HTERT RPE-1 (cell line): Measurements from ENCODE around the gene RIN1.
"Not testable (repeated sequence)": the region's sequence is repeated elsewhere in the genome, so short reads cannot be mapped to it uniquely, and the experiment has no call there.

Source experiments
- in situ Hi-C: fragments of 300-500 bp; cut with MboI; formaldehyde crosslinking; loops from 4 replicates; pipeline ENCODE4 v1.14.3; 2020; ENCODE audit warnings: low sequenced_read_pairs

The RIN1 gene

DNA sequence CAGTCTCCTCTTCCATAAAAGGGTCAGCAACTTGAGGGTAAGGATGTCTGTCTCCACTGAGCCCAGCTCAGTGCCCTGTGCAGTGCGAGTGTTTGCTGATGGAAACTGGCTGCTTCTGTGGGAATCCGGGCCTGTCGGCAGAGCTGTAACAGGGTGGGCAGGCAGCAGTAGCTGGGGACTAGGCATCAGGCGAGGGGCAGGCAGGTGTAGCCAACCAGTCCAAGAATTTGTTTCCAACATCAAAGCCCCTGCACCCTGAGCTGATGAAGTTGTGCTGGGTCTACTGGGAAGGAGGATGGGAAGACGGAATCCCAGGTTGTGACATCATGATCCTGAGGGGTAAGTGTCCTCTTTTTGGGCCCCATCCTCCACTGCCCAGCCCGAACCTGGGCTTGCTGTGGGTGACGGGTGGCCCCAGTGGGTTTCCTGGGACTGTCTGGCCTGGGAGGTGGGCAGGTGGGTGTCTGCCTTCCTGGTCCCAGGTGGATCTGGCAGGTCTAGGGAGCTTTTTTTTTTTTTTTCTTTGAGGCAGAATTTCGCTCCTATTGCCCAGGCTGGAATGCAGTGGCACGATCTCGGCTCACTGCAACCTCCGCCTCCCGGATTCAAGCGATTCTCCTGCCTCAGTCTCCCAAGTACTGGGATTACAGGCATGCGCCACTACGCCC, 24.3 kb upstream of the RIN1 start:
- in situ Hi-C loops, result no loop called here

DNA sequence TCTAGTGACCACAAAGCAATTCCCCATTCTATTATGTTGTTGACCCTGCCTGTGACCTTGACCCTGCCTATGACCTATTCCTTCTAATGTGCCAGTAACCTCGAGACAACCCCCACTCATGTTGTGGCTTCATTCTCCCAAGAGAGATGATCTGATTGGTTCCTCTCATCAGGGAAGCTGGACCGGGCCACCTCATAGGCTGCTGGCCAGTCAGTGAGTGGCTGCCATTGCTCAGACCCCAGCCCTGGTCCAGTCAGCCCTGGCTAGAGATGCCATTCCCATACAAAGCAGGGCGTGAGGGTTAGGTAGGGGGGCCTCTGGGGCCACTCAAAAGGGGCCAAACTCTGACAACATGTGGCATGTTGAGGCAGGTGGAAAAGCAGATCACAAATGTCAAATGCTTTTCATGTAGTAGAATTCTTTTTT, 23.4 kb upstream of the RIN1 start:
- in situ Hi-C loops, result no loop called here

DNA sequence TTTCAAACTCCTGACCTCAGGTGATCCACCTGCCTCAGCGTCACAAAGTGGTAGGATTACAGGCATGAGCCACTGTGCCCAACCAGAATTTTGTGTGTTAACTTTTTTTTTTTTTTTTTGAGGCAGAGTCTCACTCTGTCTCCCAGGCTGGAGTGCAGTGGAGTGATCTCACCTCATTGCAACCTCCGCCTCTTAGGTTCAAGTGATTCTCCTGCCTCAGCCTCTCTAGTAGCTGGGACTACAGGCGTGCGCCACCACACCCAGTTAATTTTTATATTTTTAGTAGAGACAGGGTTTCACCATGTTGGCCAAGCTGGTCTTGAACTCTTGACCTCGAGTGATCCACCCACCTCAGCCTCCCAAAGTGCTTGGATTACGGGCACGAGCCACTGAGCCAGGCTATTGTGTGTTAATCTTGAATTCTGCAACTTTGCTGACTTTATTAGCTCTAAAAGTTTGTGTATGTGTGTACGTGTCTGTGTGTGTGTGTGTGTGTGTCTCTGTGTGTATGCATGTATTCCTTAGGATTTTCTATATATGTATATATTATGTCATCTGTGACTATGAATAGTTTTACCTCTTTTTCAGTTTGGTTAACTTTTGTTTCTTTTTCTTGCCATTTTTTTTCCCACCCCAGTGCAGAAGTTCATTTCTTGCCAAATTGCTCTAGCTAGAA, 14.5 kb upstream of the RIN1 start:
- in situ Hi-C loops, result not testable (repeated sequence)

DNA sequence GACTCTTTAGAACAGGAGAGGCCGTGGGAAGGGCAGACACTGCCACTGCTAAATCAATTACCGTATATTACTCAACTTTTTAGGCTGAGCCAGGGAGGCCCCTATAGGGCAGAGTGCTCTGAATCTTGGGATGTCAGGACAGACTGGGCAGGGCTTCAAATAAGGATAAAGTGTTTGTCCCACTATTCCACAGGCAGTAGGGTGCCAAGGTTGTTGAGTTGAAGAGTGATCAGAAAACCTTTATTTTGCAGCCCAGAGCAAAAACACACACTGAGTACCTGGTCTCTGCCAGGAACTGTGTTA, 12.8 kb upstream of the RIN1 start:
- in situ Hi-C loops, result no loop called here

DNA sequence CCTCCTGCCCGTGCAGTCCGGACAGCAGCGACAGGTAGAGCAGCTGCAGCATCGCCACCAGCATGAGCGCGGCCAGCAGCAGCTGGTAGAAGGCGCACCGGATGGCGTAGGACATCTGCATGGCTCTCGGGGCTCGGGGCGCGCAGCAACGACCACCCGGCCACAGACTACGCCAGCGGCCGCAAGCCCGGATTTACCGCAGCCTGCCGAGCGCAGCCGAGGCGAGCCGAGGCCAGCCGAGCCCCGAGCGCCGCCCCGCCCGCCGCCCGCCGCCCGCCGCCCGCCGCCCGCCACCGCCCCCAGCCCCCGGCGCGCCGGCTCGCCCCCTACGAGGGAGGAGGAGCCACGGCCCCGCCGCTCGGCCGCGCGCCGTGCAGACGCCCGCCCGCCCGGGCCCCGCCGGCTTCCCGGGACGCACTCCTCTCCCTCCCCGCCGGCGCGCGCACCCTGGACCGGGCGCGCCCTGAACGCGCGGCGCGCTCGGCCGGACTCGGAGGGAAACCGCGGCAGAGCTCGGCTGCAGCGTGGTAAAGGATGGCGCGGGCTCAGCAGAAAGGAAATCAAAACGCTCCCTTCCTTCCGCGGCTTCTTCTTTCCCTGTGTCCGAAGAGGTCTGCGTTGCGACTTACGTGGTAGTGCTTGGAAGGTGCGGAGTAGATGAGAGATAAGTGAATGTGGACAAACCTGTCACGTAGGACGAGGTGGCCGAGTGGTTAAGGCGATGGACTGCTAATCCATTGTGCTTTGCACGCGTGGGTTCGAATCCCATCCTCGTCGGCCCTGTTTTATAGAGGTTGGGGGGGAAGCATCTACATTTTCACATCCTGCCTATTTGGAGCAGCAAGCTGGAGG, 11.4 kb upstream of the RIN1 start, which contains the start of gene B4GAT1:
Gene B4GAT1, minus strand, starts transcription at position 205 of the 852 bp plus-strand sequence. Its CDS starts 84 bp downstream, at position 121.
- in situ Hi-C loops, result no loop called here

DNA sequence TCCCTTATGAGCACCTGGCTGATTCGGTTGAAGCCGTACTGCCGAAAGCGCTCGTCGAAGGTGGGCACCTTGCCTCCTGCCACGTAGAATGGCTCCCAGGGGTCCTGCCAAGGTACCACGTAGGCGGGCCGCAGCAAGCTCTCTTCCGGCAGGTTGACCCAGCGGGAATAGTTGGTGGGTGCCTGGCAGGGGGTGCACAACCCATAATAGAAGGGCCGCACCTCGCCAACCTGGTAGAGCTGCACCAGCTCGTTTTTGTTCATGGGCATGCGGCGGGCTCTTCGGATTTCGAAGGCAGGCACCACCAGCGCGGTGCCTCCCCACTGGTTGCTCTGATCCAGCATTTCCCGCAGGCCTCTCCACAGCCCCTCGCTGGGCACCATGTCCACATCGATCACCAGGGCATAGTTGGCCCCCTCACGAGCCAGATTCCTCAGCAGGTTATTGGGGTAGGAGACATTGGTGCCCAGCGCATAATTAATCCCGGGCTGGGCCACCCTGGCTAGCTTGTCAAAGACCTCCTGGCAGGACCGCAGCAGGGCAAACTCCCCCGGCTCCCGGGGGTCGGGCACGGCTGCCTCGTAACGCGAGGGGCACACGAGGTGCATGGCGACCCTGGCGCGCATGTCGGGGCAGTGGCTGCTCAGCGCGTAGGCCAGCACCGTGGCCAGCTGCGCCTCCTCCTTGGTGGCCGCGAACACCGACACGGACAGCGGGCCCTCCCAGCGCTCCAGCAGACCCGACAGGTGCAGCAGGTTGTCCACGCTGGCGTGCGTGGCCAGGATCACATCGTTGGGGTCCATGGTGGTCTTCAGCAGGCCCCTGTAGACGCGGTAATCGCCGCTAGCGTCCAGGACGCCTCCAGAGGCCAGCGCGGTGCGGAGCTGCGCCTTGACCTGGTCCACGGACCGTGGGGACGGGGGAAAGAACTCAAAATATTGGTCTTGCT, 10.5 kb upstream of the RIN1 start:
- in situ Hi-C loops, result no loop called here

DNA sequence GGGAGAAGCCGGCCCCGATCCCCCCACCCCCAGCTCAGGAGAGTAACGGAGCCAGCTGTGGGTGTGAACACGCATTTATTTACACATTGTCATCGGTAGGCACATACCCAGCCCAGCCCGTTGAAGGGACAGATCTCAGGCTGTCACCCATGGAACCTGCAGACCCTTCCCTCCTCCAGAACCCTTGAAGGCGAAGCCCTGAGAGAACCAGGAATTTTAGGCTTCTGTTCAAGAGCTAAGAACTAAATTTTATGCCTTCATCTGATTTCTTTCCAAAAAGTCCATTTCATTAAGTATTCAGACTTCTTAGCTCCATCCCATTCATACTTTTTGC, 9.0 kb upstream of the RIN1 start:
- in situ Hi-C loops, result no loop called here

DNA sequence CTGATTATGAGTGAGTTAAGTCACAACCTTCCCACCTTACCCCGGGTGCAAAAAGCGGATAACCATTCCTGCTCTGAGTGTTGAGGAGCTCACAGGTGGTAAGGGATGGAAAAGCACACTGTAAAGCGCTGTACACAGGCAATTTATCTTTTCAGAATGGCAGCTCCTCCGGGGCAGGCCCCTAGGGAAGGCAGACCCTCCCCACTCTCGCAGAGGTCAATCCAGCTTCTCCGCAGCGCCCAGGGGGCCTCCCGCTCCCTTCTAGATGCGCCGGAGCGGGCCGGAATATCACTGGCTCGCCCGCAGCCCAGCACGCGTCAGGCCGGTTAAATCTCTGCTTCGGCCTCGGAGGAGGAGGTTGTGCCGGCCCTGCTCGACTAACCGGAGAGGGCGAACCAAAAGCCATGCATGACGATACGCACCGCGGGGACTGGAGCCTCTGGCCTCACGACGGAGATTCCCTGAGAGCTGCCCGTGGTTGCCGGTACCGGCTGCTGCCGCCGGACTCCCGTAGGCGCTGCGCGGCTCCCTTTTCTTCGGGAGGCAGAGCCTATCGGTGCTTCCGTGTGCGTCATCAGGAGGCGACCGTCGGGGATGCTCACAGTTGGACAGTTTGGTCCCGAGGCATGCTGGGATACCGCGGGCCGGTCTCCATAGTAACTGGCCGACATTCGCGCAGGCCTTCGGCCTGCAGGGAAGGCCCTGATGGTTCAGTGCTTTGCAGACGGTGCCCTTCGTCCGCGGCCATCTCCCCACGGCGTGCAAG, 8.5 kb upstream of the RIN1 start, which contains the start of gene BRMS1:
Gene BRMS1, minus strand, starts transcription at position 555 of the 766 bp plus-strand sequence. CDS start 2,870 bp downstream, outside the sequence.
- in situ Hi-C loops, result no loop called here

DNA sequence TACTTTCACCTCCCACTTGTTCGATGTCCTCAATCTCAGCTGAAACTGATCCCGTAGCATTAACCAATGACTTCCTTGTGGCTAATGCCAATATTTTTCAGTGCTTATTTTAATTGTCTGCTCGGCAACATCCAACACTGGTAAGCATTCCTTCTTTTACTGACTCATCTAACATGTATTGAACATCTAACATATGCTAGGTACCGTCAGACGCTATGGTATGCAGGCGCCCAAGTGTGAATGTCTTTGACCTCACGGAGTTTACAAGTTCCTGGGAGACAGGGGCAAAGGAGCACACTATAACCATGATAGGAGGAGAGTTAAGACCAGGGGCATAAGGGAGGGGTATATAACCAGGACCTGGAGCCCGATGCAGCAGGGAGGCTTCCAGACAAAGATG, 6.9 kb upstream of the RIN1 start:
- in situ Hi-C loops, result no loop called here

DNA sequence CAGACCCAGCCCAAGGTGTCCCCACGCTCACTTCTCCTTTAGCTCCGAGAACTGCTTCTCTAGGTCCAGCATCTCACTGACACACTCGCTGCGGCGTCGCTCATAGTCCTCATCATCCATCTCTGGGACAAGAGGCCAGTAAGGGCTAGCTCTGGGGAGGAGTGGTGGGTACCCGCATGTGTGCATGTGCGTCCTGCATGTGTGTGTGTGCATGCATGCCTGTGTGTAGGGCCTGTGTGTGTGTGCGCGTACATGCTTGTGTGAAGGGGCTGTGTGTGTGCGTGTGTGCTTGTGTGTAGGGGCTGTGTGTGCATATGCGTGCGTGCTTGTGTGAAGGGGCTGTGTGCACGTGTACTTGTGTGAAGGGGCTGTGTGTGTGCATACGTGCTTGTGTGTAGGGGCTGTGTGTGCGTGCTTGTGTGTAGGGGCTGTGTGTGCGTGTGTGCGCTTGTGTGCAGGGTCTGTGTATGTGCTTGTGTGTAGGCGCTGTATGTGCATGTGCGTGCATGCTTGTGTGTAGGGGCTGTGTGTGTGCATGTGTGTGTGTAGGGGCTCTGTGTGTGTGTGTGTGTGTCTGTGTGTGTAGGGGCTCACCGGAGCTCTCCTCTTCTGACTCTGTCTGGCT, 5.4 kb upstream of the RIN1 start:
- in situ Hi-C loops, result no loop called here

DNA sequence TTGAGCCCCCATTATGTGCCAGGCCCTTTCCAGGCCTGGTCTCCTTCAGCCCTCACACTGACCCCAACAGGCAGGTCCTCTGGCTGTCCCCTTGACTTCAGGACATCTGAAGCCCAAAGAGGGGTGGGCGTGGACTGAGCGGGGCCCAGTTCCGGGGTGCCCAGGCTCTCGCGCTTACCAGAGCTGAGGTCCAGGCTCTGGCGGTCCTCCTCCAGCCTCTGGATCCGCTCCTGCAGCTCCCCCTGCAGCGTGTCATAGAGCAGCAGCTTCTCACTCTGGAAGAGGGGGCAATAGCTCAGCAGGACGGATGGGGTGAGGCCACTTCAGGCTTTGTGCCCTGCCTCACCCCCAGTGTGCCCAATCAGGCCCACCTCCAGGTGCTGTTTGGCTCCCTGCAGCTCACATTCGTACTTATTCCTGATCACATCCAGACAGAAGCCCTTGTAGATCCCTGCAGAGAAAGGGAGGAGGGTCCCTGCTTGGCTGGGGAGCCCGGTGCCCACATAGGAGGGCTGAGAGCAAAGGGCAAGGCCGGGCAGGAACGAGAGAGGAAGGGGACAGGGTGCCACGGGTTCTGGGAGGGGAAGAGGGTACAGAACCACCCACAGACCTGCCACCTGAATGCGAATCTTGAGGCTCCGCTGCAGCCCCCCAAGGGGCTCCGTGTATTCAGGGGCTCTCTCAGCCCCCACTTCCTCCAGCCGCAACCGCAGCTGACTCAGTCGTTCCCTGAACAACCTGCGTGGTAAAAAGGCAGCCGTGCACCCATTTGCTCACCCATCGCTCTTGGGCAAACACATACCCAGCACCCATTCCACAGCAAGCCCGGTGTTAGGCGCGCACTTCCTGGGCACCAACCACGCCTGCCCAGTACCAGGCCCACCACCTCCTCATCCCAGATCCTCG, 4.6 kb upstream of the RIN1 start:
- in situ Hi-C loops, result no loop called here

DNA sequence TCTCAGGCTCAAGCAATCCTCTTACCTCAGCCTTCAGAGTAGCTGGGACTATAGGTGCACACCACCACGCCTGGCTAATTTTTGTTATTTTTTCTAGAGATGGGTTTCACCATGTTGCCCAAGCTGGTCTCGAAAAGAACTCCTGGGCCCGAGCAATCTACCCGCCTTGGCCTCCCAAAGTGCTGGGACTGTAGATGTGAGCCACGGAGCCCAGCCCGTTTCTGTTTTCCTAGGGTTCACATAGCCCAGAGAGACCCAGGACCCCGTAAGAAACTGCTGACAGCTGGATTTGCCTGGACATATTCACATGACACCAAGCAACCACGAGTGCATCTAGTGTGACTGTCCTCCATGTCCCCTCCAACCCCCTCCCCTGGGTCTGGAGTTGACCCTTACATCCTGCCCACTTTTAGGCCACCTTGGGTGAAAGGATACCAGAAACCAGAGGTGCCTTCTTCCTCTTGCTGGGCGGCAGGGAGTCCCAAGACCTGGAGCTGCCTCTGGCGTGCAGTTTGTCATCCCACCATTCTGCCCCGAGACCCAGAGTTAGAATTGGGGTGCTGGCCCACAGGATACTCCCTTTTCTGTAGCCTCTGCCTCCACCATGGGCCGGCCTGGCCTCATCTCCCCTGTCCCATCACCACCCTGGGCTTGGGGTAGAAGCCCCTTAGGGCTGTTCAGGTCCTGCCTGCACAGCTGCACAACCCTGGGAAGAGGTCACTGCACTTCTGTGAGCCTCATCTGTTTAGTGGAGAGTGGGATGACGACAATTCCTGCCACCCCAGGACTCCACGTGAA, 3.7 kb upstream of the RIN1 start:
- in situ Hi-C loops, result no loop called here

DNA sequence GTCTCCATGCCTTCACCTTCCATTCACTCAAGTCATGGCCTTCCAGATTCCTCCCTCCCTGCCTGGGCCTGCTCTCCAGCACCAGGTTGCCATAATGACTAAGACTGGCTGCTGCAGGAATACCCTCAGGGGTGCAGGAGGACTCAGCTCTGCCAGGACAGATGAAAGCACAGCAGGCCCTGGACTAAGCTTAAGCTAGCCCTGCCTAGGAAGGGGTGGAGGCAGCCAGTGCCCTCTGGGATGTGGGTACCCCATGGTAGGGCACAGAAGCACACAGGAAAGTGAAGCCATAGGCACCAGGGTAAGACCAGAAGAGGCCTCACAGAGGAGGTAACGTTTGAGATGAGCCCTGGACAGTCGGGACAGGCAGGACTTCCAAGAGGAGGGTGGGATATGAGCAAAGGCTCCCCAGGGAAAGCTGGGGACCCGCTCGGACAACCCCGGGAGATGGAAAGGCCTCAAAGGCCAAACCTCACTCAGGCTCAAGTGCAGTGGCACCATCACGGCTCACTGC, 3.0 kb upstream of the RIN1 start:
- in situ Hi-C loops, result no loop called here

DNA sequence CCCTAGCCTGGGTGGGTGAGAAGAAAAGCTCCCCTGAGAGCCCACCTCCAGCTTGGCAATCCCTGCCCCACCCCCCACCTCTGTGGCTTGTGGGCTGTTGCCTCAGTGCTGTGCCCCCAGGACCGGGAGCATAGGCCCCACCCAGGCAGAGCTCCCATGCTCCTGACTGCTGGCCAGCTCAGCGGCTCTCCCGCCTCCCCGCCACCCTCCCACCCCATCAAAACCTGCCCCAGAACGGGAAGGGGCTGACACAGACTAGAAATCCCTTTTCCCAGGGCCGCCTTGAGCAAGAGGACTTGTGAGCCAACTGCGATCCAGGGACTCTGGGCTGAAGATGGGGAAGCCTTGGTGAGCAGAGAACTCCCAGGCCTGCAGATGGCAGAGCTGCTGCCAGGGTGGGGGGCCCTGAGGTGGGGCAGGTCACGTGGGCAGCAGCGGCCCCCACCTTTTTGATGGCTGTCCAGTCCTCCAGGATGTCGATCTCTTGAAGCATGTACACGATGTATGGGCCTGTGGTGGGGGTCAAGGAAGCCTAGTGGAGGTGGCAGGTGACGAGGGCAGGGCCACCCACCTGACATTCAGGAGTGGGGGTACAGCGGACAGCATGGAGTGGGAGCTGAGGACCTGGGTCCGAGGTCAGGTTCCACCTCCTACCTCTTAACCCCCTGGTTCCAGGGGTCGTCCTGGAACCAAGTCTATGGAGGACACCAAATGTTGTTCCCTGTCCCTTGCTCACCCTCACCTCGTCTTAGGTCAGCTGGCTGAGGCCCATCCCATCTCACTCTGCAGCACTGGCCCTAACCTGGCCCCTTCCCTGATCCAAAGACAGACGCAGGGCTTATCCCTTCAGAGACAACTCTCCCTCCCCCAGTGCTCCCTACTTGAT, 2.3 kb upstream of the RIN1 start:
- in situ Hi-C loops, result no loop called here

DNA sequence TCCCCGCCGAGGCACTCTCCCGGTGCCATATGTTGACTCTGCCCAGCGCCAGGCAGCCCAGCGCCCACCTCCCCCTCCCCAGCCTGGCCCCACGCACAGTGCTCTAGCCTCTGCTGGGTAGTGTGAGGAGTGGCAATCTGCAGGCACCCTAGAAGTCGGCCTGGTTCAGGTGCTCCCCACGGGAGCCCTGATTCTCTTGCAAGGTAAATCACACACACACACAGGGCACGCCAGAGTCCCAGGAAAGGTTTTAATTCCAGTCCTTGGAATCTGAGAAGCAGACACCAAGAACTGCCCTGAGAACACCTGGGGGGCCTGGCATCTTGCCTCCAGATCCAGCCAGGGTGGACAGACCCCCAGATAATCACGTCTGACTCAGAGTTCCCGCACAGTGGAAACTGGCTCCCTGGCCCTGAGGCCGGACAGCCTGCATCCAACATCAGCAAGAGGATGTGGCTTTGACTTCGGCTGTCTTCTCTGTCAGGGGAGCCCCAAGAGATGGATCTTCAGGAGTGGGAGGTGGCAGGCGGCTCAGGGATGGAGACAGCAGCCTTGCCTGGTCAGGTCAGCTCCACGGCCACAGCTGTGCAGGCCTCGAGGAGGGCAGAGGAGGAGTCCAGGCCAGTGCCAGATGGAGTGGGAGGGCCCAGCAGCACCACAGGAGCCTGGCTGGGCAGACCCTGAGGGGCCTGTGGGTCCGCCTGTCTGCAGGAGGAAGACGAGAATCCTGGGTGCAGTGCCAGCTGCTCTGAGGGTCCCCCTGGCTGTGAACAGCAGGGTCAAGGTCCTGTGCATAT, 1.1 kb upstream of the RIN1 start:
- in situ Hi-C loops, result no loop called here
